Measurements from ENCODE around the gene SGK1. TPM values are rescaled to one million over a fixed set of nuclear protein-coding genes. Genes with fewer than 3 reads are reported as not detected.

The SGK1 gene
- total RNA-seq, 1 experiment from 2014 or later, result 23.2 TPM

DNA sequence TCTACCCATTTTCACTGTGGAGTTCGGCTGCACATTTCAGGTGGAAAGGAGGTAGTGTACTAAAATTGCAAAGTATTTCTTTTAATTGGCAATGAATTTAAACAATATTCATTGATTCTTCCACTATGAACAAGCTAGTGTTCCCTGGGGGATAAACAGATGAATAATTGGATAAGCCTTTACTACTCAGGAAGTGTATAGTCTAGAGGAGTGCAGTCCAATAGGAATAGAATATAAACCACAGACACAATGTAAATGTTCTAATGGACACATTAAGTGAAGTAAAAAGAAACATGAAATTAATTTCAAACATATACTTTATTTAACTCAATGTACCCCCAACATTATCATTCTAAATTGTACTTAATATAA lies 28.7 kb downstream of the SGK1 start (continued):
- TF ChIP-seq, protein P1, sequence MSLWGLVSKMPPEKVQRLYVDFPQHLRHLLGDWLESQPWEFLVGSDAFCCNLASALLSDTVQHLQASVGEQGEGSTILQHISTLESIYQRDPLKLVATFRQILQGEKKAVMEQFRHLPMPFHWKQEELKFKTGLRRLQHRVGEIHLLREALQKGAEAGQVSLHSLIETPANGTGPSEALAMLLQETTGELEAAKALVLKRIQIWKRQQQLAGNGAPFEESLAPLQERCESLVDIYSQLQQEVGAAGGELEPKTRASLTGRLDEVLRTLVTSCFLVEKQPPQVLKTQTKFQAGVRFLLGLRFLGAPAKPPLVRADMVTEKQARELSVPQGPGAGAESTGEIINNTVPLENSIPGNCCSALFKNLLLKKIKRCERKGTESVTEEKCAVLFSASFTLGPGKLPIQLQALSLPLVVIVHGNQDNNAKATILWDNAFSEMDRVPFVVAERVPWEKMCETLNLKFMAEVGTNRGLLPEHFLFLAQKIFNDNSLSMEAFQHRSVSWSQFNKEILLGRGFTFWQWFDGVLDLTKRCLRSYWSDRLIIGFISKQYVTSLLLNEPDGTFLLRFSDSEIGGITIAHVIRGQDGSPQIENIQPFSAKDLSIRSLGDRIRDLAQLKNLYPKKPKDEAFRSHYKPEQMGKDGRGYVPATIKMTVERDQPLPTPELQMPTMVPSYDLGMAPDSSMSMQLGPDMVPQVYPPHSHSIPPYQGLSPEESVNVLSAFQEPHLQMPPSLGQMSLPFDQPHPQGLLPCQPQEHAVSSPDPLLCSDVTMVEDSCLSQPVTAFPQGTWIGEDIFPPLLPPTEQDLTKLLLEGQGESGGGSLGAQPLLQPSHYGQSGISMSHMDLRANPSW (CRISPR knock-in tag; conservative IDR thresholded peaks at IDR 0.05; ENCODE audit: low read depth), result no peak
- TF ChIP-seq, protein P2, sequence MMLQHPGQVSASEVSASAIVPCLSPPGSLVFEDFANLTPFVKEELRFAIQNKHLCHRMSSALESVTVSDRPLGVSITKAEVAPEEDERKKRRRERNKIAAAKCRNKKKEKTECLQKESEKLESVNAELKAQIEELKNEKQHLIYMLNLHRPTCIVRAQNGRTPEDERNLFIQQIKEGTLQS (CRISPR knock-in tag; conservative IDR thresholded peaks at IDR 0.05), result no peak

DNA sequence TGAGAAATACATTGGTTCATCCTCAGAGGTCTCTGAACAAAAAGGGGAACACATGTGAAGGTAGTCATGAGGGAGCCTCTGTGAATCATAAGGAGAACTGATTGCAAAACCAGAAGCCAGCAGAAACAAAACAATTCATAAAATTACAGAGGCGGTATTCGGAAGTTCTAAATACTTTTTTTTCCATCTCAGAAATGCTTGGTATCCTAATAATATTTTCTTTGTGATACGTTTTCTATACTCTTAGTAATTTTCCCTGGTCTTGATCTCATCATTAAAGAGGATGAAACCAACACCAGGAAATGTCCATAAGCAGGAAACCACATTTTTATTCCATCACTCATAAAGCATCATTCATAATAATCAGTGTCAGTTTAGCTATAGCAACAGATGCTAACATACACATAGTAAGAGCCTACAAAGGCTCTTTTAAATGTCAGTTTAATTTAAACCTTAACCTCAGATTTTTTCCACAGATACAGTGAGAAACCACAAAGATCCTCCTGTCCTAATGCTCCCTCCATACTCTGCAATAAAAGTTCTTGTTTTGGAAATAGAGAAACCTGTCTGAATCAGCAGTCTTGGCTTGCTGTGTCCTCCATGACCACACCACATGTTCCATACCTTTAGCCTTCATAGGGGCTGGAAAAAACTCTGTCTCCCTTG lies 29.2 kb downstream of the SGK1 start:
- peaks cover 5% of the 10 kb centered on the region; the same call in 1 of the 2 replicates for H3K36me3 Mint-ChIP-seq
- no peak overlapping the region for H3K4me3 Mint-ChIP-seq
- TF ChIP-seq SOX15 (CRISPR knock-in tag; IDR thresholded peaks at IDR 0.05) (no peak), NFATC4 (CRISPR knock-in tag; IDR thresholded peaks at IDR 0.05) (no peak), ZNF121 (CRISPR knock-in tag; IDR thresholded peaks at IDR 0.05) (no peak), TCF7 (CRISPR knock-in tag; IDR thresholded peaks at IDR 0.05; ENCODE audit: low read depth) (no peak), FOXK1 (CRISPR knock-in tag; IDR thresholded peaks at IDR 0.05) (no peak), CBFB (CRISPR knock-in tag; IDR thresholded peaks at IDR 0.05; ENCODE audit: low read depth) (no peak), GTF2I (CRISPR knock-in tag; conservative IDR thresholded peaks at IDR 0.05) (no peak), ELF4 (CRISPR knock-in tag; IDR thresholded peaks at IDR 0.05; ENCODE audit: low read depth) (no peak), HMGA2 (CRISPR knock-in tag; IDR thresholded peaks at IDR 0.05) (no peak), MYBL2 (CRISPR knock-in tag; IDR thresholded peaks at IDR 0.05) (no peak), SMAD3 (CRISPR knock-in tag; IDR thresholded peaks at IDR 0.05; ENCODE audit: borderline replicate concordance) (no peak)
- TF ChIP-seq, protein P3, sequence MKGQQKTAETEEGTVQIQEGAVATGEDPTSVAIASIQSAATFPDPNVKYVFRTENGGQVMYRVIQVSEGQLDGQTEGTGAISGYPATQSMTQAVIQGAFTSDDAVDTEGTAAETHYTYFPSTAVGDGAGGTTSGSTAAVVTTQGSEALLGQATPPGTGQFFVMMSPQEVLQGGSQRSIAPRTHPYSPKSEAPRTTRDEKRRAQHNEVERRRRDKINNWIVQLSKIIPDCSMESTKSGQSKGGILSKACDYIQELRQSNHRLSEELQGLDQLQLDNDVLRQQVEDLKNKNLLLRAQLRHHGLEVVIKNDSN (CRISPR knock-in tag; IDR thresholded peaks at IDR 0.05), result no peak
- TF ChIP-seq, protein P4, sequence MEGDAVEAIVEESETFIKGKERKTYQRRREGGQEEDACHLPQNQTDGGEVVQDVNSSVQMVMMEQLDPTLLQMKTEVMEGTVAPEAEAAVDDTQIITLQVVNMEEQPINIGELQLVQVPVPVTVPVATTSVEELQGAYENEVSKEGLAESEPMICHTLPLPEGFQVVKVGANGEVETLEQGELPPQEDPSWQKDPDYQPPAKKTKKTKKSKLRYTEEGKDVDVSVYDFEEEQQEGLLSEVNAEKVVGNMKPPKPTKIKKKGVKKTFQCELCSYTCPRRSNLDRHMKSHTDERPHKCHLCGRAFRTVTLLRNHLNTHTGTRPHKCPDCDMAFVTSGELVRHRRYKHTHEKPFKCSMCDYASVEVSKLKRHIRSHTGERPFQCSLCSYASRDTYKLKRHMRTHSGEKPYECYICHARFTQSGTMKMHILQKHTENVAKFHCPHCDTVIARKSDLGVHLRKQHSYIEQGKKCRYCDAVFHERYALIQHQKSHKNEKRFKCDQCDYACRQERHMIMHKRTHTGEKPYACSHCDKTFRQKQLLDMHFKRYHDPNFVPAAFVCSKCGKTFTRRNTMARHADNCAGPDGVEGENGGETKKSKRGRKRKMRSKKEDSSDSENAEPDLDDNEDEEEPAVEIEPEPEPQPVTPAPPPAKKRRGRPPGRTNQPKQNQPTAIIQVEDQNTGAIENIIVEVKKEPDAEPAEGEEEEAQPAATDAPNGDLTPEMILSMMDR (IDR thresholded peaks at IDR 0.05), result no peak
- TF ChIP-seq, protein P5, sequence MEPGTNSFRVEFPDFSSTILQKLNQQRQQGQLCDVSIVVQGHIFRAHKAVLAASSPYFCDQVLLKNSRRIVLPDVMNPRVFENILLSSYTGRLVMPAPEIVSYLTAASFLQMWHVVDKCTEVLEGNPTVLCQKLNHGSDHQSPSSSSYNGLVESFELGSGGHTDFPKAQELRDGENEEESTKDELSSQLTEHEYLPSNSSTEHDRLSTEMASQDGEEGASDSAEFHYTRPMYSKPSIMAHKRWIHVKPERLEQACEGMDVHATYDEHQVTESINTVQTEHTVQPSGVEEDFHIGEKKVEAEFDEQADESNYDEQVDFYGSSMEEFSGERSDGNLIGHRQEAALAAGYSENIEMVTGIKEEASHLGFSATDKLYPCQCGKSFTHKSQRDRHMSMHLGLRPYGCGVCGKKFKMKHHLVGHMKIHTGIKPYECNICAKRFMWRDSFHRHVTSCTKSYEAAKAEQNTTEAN (CRISPR knock-in tag; IDR thresholded peaks at IDR 0.05), result no peak
- TF ChIP-seq, protein P6, sequence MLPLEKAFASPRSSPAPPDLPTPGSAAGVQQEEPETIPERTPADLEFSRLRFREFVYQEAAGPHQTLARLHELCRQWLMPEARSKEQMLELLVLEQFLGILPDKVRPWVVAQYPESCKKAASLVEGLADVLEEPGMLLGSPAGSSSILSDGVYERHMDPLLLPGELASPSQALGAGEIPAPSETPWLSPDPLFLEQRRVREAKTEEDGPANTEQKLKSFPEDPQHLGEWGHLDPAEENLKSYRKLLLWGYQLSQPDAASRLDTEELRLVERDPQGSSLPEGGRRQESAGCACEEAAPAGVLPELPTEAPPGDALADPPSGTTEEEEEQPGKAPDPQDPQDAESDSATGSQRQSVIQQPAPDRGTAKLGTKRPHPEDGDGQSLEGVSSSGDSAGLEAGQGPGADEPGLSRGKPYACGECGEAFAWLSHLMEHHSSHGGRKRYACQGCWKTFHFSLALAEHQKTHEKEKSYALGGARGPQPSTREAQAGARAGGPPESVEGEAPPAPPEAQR (CRISPR knock-in tag; IDR thresholded peaks at IDR 0.05), result no peak
- TF ChIP-seq, protein P7, sequence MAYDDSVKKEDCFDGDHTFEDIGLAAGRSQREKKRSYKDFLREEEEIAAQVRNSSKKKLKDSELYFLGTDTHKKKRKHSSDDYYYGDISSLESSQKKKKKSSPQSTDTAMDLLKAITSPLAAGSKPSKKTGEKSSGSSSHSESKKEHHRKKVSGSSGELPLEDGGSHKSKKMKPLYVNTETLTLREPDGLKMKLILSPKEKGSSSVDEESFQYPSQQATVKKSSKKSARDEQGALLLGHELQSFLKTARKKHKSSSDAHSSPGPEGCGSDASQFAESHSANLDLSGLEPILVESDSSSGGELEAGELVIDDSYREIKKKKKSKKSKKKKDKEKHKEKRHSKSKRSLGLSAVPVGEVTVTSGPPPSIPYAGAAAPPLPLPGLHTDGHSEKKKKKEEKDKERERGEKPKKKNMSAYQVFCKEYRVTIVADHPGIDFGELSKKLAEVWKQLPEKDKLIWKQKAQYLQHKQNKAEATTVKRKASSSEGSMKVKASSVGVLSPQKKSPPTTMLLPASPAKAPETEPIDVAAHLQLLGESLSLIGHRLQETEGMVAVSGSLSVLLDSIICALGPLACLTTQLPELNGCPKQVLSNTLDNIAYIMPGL (CRISPR knock-in tag; IDR thresholded peaks at IDR 0.05), result no peak
- ATAC-seq (no peak), DNase-seq (ENCODE audit: low spot score) (no peak)
- ChIA-PET POLR2A (no interaction called here), CTCF (interaction anchor here (1.1 kb wide), 1 partner anchor 29 kb away, joined by 3 read pairs; the partner anchor contains the start of gene SGK1)
- peaks cover 11% of the 10 kb centered on the region for H3K4me1 Mint-ChIP-seq
- no peak overlapping the region for H3K27ac Mint-ChIP-seq
- no peaks in the 10 kb centered on the region for H3K27me3 Mint-ChIP-seq (ENCODE audit: low read depth)
- H3K9me3 Mint-ChIP-seq, result peaks cover 4% of the 10 kb centered on the region
